Measurements from ENCODE around the gene BTBD6.

GRCh38 chr14:105227346-105227745, 21.0 kb upstream of the BTBD6 start:
- TF ChIP-seq CTCF (IDR thresholded peaks at IDR 0.05 in 2 of 3, conservative IDR thresholded peaks at IDR 0.05 in 1 of 3; ENCODE audit: insufficient read depth in 2 of 3, low read depth in 1 of 3, low read length in 3 of 3), result no peak
- TF ChIP-seq RBM39 (optimal IDR thresholded peaks at IDR 0.05; ENCODE audit: low read depth, low read length), result no peak
- no peak for TF ChIP-seq NR2C1 (IDR thresholded peaks at IDR 0.05)
- no peak for TF ChIP-seq NR2C1 (tag; IDR thresholded peaks at IDR 0.05)
- TF ChIP-seq TRIM25 (IDR thresholded peaks at IDR 0.05; ENCODE audit: borderline replicate concordance), result no peak
- TF ChIP-seq FOSL1 (tag; conservative IDR thresholded peaks at IDR 0.05), result no peak
- no peak for TF ChIP-seq EHMT2 (IDR thresholded peaks at IDR 0.05)
- no peak for TF ChIP-seq ZBTB2 (IDR thresholded peaks at IDR 0.05)
